ENCODE data around the gene SRM.
"Not testable (repeated sequence)": the region's sequence is repeated elsewhere in the genome, so short reads cannot be mapped to it uniquely, and the experiment has no call there.

SRM gene

DNA sequence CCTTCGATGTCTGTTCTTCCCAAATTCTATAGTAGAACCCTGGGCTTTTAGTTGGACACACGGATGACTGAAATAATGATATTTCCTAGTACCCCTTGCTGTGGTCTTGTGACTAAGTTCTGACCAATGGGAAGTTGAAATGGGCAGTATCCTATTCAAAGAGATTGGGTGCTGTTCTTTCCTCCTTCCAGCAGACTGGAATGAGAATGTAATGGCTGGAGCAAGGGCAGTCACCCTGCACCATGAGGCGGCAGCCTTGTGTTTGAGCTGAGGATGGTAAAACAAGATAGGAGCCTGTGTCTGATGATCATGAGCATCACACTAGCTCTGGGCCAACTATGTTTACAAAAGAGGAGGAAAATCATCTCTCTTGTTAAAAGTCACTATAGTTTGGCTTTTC is 5.1 kb upstream of the SRM start:
- no peak for DNase-seq (ENCODE audit: low spot score)

DNA sequence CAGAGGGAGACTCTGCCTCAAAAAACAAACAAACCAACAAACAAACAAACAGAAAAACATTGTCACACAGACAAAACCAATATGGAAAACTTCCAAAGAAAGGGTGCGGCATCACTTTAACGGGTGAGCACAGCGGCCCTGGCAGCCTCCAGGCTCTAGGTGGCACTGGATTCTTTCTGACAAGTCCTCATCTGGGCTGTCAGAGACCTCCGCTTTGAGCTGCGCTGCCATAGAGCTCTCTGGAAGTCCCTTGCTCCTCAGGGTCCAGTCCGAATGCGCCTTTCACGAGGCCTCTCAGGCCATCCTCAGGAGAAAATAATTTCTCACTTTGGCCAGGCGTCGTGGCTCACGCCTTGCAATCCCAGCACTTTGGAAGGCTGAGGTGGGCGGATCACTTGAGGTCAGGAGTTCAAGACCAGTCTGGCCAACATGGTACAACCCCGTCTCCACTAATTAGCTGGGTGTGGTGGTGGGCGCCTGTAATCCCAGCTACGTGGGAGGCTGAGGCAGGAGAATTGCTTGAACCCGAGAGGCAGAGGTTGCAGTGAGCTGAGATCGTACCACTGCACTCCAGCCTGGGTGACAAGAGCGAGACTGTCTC is 4.2 kb upstream of the SRM start:
- DNase-seq (ENCODE audit: low spot score): not testable (repeated sequence)

DNA sequence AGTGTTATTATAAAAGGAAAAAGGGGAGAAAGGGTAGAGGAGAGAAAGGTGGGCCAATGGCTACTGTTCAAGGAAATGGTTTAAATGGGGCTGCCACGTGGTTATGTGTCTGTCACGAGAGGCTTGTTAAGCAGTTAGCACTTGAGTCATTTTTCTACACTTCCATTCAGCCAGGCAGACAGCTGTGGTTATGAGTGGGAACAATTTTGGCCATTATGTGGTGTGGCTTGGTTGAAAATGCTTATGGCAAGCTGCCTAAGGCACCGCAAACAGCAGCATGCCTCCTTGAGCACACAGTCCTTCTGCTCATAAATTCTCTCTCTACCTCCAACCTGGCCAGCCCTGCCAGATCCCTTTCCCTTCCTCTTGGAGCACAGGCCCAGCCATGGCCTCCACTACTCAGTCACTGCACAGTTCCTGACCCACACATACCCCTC is 3.2 kb upstream of the SRM start:
- DNase-seq (ENCODE audit: low spot score): no peak

DNA sequence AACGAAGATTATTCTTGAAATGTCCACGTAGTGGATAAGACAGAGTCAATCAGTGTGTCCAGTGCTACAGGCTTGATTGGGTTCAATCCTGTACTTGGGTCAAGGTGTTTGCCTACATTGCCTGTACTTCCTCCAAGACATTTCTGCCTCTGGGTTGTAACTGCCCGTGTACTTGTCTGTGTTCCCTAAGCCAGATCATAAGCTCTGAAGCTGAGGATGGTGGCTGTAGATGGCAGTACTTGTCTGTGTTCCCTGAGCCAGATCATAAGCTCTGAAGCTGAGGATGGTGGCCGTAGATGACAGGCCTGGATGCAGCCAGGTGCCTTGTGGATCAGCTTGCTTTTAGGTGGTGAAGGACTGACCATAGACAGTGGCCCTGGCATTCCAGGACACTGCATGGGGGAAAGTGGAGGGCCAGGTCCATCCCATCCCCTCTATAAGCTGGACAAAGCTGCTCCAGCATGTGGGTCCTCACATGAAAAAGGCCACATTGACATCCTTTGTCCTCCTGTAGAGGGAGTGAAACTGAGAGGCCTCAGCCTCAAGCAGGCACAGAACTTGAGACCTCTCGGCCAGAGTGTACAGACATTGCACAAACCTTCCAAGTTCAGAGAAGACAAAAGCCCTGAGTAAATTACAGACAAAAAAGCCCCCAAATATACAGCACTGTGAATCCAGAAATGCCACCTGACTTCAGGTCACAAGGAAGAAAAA is 2.0 kb upstream of the SRM start:
- no peak for DNase-seq (ENCODE audit: low spot score)

DNA sequence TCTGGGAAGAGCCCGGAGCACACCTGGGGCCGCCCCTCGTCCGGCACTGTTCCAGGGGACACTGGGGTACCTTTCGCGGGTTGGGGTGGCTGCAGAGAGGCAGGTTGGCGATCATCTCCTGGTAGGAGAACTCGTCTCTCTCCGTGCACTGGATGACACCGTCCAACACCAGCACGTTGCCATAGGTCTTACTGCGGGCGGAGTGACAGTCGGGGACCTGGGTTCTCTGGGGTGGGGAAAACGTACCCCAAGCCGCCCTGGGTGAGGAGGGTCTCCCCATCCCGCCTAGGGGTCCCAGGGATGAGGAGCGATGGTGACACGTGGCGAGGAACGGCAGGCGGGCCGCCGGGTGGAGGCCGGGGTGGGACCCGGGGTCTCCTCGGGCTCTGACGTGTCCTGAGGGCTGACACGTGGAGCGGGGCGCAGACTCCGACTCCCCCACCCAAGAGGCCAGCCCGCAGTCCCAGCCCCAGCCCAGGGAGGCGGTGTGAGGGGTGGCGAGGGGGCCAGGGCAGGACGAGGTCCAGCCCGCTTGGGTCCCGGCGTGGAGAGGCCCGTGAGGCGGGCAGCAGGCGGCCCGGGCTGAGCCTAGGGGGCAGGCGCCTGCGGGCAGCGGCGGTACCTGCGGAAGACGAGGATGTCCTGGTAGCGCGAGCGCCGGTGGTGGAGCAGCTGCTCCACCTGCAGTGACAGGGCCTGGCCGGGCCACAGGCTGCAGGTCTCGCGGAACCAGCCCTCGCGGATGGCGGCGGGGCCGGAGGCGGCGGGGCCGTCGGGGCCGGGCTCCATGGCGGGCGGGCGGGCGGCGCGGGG is 457 bp downstream of the SRM start:
- no peak for DNase-seq (ENCODE audit: low spot score)

DNA sequence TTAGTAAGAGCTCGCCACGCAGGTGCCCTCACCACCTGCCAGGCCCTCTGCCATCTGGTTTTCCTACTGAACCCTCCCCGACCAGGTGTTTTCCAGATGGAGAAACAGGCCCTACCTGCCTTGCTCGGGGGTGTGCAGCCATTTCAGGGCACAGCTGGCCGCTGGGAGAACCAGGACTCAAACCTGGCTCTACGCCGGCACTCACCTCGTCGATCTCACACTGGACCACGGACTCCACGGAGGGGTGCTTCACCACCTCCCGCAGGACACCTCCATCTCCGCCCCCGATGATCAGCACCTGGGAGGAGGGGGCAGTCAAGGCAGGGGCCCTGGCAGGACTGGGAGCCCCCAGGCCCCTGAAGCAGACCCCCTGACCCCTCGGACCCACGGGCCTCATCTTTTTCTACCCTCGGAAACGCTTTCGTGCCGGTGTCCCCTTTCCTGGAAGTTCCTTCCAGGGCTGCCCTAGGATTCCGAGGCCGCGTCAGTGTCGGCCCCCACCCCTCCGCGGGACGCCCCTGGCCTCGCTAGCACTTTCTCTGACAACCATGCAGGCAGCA is 1.1 kb downstream of the SRM start:
- no peak for DNase-seq (ENCODE audit: low spot score)

DNA sequence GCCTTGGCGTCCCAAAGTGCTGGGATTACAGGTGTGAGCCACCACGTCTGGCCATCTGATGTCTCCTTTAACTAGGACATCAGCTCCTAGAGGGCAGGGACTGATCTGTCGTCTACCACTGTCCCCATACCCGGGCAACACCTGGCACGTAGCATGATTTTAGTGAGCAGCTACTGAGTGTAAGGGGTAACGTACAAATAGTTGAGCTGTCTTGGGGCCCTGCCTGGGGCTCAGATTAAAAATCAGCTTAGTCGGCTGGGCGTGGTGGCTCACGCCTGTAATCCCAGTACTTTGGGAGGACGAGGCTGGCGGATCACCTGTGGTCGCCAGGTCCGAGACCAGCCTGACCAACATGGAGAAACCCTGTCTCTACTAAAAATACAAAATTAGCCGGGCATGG is 1.8 kb downstream of the SRM start:
- no peak for DNase-seq (ENCODE audit: low spot score)

DNA sequence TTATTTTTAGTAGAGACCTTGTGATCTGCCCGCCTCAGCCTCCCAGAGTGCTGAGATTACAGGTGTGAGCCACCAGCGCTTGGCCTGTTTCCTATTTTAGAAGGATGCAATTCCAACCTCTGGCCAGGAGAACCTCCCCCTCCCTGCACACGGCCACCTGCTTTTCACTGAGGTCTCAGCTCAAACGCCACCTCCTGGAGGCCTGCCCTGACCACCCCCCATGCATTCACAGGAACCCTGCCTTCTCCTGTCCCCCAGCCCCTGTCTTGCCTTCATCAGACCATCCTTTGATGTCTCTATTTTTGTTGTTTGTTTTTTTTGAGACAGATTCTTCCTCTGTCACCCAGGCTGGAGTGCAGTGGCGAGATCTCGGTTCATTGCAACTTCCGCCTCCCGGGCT is 2.3 kb downstream of the SRM start:
- no peak for DNase-seq (ENCODE audit: low spot score)

DNA sequence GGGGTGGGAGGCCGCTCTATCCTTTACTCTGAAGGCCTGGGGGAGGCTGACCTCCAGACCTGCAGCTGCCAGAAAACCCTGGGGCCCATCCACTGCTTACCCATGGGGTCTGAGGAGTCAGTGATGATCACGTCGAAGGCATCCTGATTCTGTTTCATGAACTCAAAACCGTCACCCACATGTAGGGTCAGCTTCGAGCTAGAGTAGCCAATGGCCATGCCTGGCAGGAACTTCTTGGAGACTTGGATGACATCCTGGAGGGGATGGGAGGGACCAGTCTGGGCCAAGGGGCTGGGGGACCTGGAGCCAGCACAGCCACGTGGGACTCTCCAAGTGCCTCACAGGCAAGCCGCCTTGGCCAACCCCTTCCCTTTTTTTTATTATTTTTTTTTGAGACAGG is 3.3 kb downstream of the SRM start:
- DNase-seq (ENCODE audit: low spot score): no peak

DNA sequence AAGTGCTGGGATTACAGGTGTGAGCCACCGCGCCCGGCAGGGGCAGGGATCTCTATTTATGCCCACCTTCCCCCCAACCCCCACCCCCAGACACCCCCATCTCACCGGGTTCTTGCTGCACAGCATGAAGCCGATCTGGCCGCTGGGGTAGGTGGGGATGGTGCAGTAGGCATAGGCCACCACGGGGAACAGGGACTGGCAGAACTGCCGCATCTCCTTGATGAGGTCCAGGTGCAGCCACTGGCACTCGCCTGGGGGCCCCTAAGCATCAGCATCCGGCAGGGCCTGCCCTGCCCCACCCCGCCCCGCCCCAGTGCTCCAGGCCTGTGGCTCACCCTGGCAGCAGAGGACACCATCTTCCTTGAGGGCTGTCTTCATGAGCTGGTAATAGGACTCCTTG is 4.1 kb downstream of the SRM start:
- no peak for DNase-seq (ENCODE audit: low spot score)

DNA sequence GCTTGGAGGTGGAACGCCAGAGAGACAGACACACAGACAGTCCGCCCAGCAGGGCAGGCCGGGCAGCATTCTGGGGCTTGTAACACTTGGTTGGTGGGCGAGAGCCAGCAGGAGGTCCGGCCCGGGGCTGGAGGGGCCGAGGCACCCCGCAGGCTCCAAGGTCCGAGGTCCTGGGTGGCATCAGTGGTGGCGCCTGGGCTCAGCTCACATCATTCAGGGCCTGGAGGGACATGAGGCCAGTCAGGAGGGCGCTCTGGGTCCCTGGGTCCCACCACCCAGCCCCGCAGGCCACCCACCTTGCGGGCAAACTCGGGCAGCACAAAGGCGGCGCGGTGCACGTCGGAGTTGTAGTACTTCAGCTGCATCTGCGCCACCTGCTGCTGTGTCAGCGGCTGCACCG is 5.2 kb downstream of the SRM start:
- DNase-seq (ENCODE audit: low spot score): no peak

DNA sequence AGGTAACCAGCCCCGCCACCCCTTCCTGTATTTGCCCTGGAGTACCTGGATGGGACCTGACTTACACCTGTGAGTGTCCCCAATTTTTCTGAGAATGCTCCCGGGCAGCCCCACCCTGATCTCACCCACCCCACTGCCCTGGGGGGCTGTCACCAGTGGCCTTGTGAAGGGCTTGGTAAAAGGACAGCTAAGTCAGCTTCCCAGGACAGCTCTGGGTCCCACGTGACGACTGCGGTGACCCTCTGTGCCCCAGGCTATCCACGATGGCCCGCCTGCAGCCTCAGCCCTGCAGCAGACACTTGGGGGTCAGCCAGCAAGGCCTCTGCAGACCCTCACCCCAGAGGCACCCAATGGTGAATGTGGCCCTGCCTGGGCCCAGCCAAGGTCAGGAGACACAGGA is 5.6 kb downstream of the SRM start:
- DNase-seq (ENCODE audit: low spot score): no peak

DNA sequence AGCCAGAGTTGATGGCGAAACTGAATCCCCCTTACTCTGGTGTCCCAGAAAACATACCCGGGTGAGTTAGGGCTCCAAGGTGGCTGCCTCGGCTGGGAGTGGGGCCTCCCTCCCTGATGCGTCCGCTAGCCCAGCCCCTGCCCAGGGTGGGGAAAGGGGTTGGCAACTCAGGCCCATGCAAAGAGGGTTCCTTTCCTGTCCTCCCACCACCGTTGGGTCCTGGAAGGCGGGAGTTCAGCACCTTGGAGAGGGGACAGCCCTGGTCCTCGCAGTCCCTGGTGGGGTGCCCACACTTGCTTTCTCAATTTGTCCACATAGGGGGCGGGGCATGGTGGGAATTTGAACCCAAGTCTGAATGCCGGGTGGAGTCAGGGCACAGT is 6.1 kb downstream of the SRM start:
- DNase-seq (ENCODE audit: low spot score): peak; percentile 69

DNA sequence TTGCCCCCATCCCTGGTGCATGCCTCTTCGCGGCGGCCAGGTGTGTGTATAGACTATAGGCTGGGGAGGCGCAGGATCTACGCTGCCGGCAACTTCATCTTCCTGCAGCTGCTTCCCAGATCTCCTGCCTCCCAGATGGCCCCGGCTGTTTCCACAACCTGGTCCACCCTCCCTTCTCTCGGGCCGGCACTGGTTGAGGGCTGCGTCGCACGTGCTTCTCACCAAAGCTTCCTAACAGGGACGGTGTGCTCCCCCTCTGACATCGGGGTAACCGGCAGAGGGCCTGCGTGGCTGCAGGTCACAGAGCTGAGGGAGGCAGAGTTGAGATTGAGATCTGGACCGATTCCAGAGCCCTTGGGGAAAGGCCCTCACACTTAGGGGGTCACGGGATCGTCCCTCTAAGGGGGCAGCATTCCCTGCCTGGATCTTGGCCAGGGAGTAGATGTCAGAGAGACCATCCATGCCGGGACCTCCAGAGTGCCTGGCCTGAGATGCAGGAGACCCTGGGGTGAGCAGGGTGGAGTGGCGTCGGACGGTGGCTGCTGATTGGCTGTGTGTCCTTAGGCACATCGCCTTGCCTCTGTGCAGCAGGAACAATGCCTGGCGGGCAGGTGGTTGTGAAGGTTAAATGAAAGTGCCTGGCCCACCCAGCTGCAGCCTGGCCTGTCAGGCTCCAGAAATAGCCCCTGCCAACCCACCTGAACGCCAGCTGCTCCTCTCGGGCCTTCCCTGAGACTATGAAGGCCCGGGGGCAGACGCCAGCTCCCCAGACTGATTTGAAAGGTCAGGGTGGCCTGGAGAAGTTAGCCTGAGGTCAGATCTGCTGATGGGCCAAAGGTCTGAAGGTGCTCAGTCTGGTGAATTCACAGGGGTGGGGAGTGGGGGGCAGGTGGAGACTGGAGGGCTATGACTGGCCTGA is 6.7 kb downstream of the SRM start:
- DNase-seq (ENCODE audit: low spot score): no peak

DNA sequence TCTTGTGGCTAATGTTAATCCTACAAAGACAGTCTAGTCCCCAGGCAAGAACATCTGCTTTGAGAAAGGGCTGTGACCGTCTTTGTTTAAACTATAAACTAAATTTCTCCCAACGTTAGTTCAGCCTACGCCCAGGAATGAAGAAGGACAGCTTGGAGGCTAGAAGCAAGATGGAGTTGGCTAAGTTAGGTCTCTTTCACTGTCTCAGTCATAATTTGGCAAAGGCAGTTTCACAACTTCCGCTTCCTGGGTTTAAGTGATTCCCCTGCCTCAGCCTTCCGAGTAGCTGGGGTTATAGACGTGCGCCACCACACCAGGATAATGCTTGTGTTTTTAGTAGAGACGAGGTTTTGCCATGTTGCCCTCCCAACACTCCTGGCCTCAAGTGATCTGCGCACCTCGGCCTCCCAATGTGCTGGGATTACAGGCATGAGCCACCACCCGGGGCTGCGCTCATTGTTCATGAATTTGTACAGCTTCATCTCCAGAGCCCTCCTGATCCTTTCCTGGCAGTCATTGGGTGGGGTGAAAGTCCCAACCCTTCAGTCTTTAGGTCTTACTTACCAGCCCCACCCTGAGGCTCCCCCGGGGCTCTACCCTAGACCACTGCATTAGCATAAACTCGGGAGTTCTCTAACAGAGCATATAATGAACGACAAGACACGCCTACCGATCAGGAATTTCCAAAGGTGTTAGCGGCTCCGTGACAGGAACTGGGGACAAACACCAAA is 7.9 kb downstream of the SRM start:
- DNase-seq (ENCODE audit: low spot score): no peak

DNA sequence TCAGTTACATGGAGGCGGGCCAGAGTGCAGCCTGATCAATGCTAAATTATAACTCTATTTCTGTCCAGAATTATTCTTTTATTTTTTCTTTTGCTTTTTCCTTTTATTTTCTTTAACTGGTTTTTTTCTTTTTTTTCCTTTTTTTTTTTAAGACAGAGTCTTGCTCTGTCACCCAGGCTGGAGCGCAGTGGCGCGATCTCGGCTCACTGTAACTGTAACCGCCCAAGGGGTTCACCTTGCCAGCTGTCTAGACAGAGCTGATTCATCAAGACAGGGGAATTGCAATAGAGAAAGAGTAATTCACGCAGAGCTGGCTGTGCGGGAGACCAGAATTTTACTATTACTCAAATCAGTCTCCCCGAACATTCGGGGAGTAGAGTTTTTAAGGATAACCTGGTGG is 8.7 kb downstream of the SRM start:
- not testable (repeated sequence) for DNase-seq (ENCODE audit: low spot score)

DNA sequence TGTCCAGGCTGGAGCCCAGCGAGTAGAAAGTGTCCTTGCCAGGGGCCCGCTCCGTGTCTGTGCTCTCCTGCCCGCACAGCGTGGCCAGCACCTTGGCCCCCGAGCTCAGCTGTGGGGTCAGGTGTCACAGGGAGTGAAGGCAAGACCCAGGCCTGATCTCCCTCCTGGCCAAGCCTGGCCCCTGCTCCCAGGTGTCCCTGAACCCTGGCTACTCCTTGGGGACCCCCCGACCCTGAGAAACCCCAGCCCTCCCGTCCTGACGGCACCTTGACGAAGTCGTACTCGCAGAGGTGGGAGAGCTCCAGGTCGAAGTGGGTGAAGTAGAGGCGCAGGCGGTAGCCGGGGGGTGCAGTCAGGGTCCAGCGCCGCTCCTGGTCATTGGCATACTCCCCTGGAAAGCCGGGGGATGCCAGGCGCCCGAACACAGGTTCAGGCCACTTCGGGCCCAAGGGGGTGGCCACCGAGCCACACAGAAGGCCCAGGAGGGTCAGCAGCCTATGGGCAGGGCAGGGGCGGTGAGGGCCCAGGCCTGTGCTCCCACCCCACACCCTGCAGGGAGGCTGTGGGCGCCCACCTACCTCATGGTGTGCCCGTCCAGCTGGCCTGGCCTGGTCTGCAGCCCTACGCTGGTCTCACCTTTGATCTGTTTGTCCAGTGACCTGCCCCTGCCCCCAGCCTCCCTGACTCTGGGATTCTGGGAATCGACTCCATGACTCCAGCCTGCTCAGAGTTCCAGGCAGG is 13.0 kb downstream of the SRM start, which contains the start of gene MASP2:
TSS of gene MASP2 (minus strand) at position 615 of the 741 bp plus-strand sequence. CDS start at position 583, 32 bp downstream.
- DNase-seq (ENCODE audit: low spot score): no peak

DNA sequence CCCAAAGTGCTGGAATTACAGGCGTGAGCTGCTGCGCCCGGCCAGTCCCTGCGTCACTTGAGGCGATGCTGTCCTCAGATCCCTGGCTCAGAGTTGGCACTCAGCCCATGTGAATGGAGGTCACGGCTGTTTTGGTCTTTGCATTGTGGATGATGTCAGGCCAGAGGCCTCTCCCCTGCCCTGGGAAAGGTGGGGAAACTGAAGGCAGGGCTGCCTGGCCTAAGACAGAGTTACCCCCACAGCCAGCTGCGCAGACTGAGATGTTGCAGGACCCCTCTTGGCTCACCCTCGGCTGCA is 13.6 kb downstream of the SRM start:
- no peak for DNase-seq (ENCODE audit: low spot score)

DNA sequence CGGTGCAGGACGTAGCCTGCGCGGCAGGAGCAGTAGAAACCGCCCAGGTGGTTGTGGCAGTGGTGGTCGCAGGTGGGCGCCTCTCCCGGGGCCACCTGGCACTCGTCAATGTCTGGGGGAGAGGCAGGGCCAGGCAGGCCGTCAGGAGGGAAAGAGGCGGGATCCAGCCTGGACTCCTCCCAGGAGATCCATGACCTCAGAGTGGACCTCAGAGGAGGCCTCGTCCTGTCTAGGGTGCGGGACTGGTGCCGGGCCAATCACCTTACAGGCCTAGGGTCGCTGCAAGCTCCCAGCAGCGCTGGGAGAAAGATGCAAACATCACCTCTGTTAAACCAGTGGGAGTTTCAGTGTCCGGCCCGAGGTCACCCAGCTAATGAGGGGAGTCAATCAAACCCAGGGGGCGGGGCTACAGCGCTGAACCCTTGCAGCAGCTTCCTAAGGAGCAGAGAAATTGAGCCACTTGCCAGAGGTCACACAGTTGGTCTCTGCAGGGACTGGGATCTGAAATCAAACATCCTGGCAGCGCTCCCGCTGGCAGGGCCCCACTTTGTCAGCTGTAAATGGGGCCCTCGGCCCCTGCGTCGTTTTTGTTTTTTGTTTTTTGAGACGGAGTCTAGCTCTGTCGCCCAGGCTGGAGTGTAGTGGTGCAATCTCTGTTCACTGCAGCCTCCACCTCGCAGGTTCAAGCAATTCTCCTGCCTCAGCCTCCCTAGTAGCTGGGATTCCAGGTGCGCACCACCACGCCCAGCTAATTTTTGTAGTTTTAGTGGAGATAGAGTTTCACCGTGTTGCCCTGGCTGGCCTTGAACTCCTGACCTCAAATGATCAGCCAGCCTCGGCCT is 14.2 kb downstream of the SRM start:
- peak; percentile 69 for DNase-seq (ENCODE audit: low spot score)

All from ecto neural progenitor cell (in vitro differentiated cells).